Fibroblast of skin of abdomen (primary cell): ENCODE data around the gene SLC34A1.

Experiments
- DNase-seq: peaks from one replicate; pipeline ENCODE4 v3.0.0-alpha.2; 2013

SLC34A1 gene

GRCh38 chr5:177447066-177447610 lies 62.9 kb downstream of the SLC34A1 start:
- DNase-seq: peak; percentile 36

DNA sequence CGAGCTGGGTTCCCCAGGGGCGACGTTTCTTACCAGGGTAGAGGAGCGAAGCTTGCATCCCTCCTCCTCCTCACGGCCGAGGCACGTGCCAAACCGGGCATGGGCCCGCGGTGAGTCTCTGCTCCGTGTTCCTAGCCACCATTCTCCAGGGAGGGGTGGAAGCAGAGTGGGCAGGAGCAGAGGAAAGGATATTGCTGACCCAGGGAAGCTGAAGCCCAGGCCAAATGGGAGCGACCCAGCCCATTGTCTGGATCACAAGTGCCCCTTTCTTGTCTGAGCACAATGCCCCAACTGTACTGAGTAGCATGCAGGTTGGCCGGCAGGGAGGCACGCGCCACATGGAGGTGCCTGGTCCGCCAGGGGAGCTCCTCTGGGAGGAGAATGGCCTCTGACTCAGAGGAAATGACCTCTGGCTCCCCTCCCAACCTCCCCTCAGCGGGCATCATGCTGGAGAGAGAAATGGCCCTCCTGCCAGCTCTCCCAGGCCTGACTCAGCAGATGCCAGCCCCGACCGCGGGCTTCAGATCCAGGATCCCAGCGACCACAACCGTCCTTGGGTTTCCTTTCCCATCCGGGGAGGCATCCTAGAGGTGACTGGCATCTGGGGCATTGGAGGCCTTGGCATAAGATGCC lies 63.5 kb downstream of the SLC34A1 start:
- peak; percentile 42 for DNase-seq
